GM18520 (cell line): ENCODE measurements around the gene RCSD1.
"Not testable (repeated sequence)": the region's sequence is repeated elsewhere in the genome, so short reads cannot be mapped to it uniquely, and the experiment has no call there.

Source experiments
- ATAC-seq: cut with Tn5 transposase; IDR thresholded peaks from one replicate; pipeline ENCODE4 v1.9.1; 2021; ENCODE audit not compliant: unreplicated experiment

The RCSD1 gene

GRCh38 chr1:167734841-167735240 lies 104.8 kb downstream of the RCSD1 start:
- no peak for ATAC-seq

- no peak for ATAC-seq
Observed at GRCh38 chr1:167737169-167737568, 107.1 kb downstream of the RCSD1 start.

- ATAC-seq, result no peak
Observed at GRCh38 chr1:167738158-167738557, 108.1 kb downstream of the RCSD1 start.

DNA sequence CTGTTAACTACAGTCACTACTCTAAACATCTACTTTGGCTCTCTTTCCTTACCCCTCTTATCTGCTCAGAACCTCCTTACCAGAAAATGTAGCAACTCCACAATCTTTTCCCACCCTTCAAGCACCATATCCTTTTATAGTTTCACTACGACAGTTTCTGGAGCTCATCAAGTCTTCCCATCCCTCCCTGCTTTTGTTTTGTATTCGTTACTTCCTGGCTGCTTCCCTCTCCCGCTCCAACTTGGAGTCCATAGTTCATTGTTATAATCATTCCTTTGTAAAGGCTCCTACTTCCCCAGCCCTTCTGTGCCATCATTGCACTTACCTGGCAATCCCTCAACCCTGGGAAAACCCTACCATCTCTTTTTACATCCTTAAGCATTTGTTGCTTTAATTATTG lies 109.7 kb downstream of the RCSD1 start:
- ATAC-seq, result no peak

- not testable (repeated sequence) for ATAC-seq
Observed at GRCh38 chr1:167741103-167741502, 111.1 kb downstream of the RCSD1 start.

DNA sequence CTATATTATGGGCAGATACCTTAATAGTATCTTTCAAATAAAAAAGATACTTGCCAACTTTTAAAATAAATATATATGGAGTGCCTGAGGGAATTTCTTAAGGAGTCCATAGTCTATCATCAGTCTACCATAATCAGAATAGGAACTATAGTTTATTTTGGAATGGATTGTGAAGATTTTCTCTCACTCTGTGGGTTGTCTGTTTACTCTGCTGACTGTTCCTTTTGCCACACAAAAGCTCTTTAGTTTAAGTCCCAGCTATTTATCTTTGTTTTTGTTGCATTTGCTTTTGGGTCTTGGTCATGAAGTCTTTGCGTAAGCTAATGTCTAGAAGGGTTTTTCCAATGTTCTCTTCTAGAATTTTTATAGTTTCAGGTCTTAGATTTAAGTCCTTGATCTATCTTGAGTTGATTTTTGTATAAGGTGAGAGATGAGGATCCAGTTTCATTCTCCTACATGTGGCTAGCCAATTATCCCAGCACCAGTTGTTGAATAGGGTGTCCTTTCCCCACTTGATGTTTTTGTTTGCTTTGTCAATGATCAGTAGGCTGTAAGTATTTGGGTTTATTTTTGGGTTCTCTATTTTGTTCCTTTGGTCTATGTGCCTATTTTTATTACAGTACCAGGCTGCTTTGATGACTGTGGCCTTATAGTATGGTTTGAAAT lies 112.5 kb downstream of the RCSD1 start:
- not testable (repeated sequence) for ATAC-seq

GRCh38 chr1:167744901-167745300 lies 114.9 kb downstream of the RCSD1 start:
- no peak for ATAC-seq

- ATAC-seq, result no peak
Observed at GRCh38 chr1:167746013-167746672, 116.1 kb downstream of the RCSD1 start.

DNA sequence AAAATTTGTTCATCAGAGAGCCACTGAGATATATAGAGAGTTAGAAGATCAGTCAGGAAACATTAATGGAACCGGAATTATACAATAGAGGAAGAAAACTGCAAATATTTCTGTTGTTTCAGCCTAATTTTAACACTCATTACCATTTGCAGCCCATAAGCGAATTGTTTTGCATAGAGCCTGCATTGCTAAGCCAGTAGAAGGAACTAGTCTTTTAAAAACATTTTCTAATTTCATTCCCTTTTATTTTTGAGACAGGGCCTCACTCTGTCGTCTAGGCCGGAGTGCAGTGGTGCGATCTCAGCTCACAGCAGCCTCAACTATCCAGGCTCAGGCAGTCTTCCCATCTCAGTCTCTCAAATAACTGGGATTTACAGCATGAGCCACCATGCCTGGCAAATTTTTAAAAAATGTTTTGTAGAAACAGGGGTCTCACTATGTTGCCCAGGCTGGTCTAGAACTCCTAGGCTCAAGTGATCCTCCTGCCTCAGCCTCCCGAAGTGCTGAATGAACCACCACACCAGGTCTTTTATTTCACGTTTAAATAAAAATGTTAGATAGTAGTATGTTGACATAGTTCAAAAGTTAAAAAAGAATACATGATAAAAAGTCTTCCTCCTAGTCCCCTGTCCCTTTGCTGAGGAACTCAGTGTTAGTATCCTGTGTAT lies 117.1 kb downstream of the RCSD1 start:
- no peak for ATAC-seq

DNA sequence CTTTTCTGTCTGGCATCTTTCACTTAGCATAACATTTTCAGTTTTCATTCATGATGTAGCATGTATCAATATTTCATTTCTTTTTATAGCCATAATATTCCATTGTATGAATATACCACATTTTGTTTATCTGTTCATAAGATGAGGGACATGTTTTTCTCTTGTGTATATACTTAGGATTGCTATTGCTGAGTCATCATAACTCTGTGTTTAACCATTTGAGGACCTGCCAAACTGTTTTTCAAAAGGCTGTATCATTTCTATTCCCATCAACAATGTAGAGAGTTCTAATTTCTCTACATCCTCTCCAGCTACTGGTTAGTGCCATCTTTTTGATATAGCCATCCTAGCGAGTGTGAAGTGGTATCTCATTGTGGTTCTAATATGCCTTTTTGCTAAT lies 118.0 kb downstream of the RCSD1 start:
- no peak for ATAC-seq

- ATAC-seq, result no peak
Observed at GRCh38 chr1:167748906-167749305, 118.9 kb downstream of the RCSD1 start.

- no peak for ATAC-seq
Observed at GRCh38 chr1:167749741-167750140, 119.7 kb downstream of the RCSD1 start.

DNA sequence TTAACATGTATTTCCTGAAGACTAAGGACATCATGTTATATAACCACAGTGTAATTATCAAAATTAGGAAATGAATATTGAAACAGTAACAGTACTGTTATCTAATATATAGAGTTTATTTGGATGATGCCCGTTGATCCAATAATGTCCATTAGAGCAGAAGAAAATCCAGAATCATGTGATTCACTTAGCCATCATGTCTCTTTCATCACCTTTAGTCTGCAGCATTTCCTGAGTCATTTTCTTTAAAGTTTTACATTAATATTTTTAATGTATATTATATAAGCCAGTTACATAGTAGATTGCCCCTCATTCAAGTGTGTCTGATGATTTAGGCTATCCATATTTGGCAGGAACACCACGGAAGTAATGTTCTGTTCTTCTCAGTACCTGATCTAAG lies 120.6 kb downstream of the RCSD1 start:
- ATAC-seq, result no peak

DNA sequence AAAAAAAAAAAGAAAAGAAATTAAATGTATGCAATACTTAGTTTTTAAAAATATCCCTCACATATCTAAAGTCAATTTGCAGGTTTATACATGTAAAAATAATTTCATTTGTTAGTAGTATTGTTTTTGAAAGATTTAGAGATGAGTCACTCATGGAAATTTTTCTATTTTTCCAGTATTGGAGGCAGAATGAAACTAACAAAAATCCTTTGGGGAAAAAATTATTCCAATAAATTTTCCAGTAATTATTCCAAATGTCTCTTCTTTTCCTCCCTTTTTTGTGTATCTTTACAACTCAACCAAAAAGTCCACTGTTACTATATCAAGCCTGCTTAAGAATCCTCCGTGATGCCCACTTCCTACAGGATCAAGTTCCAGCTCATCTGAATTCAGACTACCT lies 121.6 kb downstream of the RCSD1 start:
- no peak for ATAC-seq

- ATAC-seq, result peak; percentile 9
Observed at GRCh38 chr1:167752219-167752985, 122.4 kb downstream of the RCSD1 start.

DNA sequence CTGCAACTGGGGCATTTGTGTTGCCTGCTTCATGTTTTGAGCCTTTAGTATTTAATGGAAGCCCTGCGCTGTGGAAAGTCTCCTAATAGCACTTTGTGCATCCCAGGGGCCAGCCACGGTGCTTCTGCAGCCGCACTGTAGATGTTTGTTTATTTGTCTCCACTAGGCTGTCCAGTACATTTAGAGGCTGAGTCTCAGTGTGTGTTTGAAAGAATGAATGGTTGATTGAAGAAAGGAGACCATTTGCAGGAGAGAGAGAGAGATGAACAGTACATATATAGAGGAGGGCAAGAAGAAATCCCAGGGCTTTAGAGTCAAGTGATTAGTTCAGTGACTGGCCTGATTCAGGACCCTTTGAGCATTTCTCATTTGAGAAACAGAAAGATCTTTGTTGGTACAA lies 125.6 kb downstream of the RCSD1 start:
- no peak for ATAC-seq
